Astrocyte of the cerebellum (primary cell): ENCODE results near the gene TSHR.

Experiments used
- DNase-seq: peaks from one replicate; pipeline ENCODE4 v3.0.0-alpha.2; 2011; ENCODE audit warnings: low read depth
- H3K4me3 ChIP-seq: 2 replicates; pipeline ENCODE4 v1.5.1; 2011; ENCODE audit warnings: mild to moderate bottlenecking, low read depth, low read length, moderate library complexity
- in situ Hi-C: cut with HindIII; loops from 2 replicates; pipeline ENCODE4 v1.10.0; 2017; ENCODE audit warnings: low sequenced_read_pairs
- TF ChIP-seq, protein P1 (sequence below): IDR thresholded peaks from 2 replicates; pipeline ENCODE4 v1.5.1; 2012; ENCODE audit warnings: low read length, low read depth, moderate library complexity, mild to moderate bottlenecking; ENCODE audit errors: missing control alignments

TSHR gene

DNA sequence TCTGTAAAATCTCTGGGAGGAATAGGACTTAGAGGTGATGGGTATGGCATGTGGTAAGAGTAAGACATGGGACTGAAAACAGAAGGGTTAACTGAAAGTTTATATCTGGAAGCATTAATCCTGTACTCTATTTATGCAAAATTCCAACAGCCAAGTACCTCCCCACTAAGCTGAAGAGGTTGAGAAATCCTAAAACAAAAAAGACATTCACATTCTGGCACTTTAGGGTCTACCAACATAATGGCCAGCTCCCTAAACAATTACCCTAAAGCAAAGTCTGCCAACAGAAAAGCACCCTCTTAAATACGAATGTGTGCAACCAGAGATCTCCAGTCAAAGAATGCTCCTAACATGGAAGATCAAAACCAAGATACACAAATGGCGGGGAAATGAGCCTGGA is 178.0 kb downstream of the TSHR start:
- no peak for DNase-seq
- H3K4me3 ChIP-seq, result no peak overlapping the region
- TF ChIP-seq, protein P1, sequence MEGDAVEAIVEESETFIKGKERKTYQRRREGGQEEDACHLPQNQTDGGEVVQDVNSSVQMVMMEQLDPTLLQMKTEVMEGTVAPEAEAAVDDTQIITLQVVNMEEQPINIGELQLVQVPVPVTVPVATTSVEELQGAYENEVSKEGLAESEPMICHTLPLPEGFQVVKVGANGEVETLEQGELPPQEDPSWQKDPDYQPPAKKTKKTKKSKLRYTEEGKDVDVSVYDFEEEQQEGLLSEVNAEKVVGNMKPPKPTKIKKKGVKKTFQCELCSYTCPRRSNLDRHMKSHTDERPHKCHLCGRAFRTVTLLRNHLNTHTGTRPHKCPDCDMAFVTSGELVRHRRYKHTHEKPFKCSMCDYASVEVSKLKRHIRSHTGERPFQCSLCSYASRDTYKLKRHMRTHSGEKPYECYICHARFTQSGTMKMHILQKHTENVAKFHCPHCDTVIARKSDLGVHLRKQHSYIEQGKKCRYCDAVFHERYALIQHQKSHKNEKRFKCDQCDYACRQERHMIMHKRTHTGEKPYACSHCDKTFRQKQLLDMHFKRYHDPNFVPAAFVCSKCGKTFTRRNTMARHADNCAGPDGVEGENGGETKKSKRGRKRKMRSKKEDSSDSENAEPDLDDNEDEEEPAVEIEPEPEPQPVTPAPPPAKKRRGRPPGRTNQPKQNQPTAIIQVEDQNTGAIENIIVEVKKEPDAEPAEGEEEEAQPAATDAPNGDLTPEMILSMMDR, result no peak
- in situ Hi-C loops, result no loop called here

DNA sequence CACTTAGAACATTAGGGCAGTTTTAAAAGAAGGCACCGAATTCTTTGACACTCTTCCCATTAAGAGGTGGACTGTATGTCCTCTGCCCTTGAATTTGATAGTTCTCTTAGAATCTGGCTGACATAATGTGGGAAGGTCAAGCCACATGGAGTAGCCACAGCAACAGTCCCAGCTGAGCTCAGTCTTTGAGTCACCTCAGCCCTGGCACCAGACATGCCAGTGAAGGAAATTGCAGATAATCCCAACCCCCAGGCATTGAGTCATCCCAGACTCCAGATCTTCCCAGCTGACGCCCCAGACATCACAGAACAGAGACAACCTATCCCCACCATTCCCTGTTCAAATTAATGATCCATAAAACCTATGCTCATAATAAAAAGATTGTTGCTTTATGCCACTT is 181.9 kb downstream of the TSHR start:
- TF ChIP-seq, protein P1, result no peak
- no peak overlapping the region for H3K4me3 ChIP-seq
- in situ Hi-C loops, result no loop called here
- DNase-seq, result peak; percentile 6

DNA sequence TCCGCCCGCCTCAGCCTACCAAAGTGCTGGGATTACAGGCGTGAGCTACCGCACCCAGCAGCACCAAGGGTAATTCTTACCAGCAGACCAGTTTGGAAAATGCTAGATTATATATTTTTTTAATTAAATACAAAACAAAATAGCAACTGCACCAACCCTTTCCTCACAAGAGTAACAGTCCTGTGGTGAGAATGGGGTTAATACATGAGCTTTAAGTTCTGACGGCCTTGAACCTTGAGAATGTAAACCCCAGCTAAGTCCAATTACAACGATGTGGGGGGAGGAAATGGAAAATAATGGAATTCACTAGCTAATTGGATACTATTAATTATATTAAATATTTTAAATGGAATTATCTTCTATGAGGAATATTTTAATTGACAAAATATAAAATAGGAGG is 183.0 kb downstream of the TSHR start:
- TF ChIP-seq, protein P1, result no peak
- no peak for DNase-seq
- H3K4me3 ChIP-seq, result no peak overlapping the region
- in situ Hi-C loops, result no loop called here

DNA sequence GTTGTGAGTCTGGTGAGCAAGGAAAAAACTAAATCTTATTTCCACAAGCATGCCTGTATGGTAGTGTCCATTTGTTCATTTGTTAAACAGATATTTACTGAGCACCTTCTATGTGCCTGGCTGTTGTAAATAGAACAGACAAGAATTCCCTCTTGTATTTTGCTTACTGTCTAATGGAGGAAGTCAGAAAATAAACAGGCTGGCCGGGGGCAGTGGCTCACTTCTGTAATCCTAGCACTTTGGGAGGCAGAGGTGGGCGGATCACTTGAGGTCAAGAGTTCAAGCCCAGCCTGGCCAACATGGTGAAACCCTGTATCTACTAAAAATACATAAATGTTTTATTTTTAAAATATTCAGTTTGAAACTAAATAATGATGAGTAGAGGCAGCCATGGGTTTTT is 186.0 kb downstream of the TSHR start:
- TF ChIP-seq, protein P1, result no peak
- DNase-seq, result no peak
- in situ Hi-C loops, result no loop called here
- H3K4me3 ChIP-seq, result no peak overlapping the region

DNA sequence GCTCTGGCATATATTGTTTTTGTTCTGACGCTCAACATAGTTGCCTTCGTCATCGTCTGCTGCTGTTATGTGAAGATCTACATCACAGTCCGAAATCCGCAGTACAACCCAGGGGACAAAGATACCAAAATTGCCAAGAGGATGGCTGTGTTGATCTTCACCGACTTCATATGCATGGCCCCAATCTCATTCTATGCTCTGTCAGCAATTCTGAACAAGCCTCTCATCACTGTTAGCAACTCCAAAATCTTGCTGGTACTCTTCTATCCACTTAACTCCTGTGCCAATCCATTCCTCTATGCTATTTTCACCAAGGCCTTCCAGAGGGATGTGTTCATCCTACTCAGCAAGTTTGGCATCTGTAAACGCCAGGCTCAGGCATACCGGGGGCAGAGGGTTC is 188.4 kb downstream of the TSHR start:
- TF ChIP-seq, protein P1, result no peak
- H3K4me3 ChIP-seq, result no peak overlapping the region
- DNase-seq, result no peak
- in situ Hi-C loops, result no loop called here

DNA sequence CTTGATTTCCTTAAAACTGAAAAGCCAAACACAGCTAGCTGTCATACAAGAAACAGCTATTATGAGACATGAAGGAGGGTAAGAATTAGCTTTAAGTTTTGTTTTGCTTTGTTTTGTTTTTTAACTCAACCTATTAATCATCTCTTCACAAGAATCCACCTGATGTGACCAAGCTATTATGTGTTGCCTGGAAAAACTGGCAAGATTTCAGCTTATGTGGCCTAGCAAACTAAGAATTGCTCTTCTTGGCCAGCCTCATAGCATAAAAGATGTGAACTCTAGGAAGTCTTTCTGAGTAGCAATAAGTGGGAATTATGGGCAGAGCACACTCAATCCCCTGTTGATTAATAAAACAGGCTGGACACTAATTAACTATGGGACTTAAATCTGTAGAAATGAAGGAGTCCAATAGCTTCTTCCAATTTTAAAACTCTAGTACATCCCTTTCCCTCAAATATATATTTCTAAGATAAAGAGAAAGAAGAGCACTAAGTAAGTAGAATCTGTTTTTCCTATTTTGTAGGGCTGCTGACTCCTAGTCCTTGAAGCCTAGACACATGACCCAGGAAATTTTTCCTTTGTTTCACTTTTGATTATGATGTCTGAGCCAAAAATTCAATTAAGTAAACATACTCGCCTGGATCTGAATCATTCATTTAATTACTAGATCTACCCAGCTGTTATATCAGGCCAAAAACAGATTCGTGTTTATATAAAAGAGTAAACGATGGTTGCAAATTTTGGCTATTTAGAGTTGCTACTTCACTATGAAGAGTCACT is 189.6 kb downstream of the TSHR start:
- no peak overlapping the region for H3K4me3 ChIP-seq
- no peak for DNase-seq
- TF ChIP-seq, protein P1, result no peak
- in situ Hi-C loops, result no loop called here
